Liver (tissue), 3 donors: Measurements from ENCODE around the gene BRI3.

ENCODE experiments used
- GABPA ChIP-seq, 2 donors: IDR thresholded peaks in 1 of 2; conservative IDR thresholded peaks in 1 of 2; 2 replicates each; pipeline ENCODE4 v1.6.1; 2016; ENCODE audit warnings: antibody characterized with exemption in 2 of 2, mild to moderate bottlenecking in 1 of 2, moderate library complexity in 1 of 2
- RAD21 ChIP-seq, 2 donors: IDR thresholded peaks; 2 replicates each; pipeline ENCODE4 v1.6.1; 2016; ENCODE audit warnings: antibody characterized with exemption in 2 of 2, mild to moderate bottlenecking in 2 of 2
- REST ChIP-seq: IDR thresholded peaks from 2 replicates; pipeline ENCODE4 v1.6.1; 2016; ENCODE audit warnings: antibody characterized with exemption, mild to moderate bottlenecking
- TAF1 ChIP-seq: conservative IDR thresholded peaks from 2 replicates; pipeline ENCODE4 v1.6.1; 2016; ENCODE audit warnings: antibody characterized with exemption, mild to moderate bottlenecking
- TF ChIP-seq, protein P1 (sequence below): fragments of 150-350 bp; IDR thresholded peaks from 2 replicates; pipeline ENCODE4 v1.5.1; 2017; ENCODE audit warnings: improper control_type of control experiment, low read depth, low read length; ENCODE audit not compliant: missing input control
- TF ChIP-seq, protein P2 (sequence below): IDR thresholded peaks from 2 replicates; pipeline ENCODE4 v1.6.1; 2016; ENCODE audit warnings: antibody characterized with exemption
- donor health status: healthy.
- donor health status: healthy.

- TF ChIP-seq RAD21 (IDR thresholded peaks at IDR 0.05), result no peak
- TF ChIP-seq, protein P1, sequence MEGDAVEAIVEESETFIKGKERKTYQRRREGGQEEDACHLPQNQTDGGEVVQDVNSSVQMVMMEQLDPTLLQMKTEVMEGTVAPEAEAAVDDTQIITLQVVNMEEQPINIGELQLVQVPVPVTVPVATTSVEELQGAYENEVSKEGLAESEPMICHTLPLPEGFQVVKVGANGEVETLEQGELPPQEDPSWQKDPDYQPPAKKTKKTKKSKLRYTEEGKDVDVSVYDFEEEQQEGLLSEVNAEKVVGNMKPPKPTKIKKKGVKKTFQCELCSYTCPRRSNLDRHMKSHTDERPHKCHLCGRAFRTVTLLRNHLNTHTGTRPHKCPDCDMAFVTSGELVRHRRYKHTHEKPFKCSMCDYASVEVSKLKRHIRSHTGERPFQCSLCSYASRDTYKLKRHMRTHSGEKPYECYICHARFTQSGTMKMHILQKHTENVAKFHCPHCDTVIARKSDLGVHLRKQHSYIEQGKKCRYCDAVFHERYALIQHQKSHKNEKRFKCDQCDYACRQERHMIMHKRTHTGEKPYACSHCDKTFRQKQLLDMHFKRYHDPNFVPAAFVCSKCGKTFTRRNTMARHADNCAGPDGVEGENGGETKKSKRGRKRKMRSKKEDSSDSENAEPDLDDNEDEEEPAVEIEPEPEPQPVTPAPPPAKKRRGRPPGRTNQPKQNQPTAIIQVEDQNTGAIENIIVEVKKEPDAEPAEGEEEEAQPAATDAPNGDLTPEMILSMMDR, result no peak
- TF ChIP-seq GABPA (IDR thresholded peaks at IDR 0.05 in 1 of 2, conservative IDR thresholded peaks at IDR 0.05 in 1 of 2), result no peak
- TF ChIP-seq REST, result no peak
- TF ChIP-seq, protein P2, sequence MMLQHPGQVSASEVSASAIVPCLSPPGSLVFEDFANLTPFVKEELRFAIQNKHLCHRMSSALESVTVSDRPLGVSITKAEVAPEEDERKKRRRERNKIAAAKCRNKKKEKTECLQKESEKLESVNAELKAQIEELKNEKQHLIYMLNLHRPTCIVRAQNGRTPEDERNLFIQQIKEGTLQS, result no peak
- no peak for TF ChIP-seq TAF1
These were observed 39.8 kb downstream of the BRI3 start for GRCh38 chr7:98321301-98321700.
